Ovary (tissue), 3 donors: ENCODE measurements around the gene PRKCE.

ENCODE experiments used
- CTCF ChIP-seq, 3 donors: fragments of 450-650 bp in 2 of 3; fragments of 200-600 bp in 1 of 3; IDR thresholded peaks; one replicate each; pipeline versions ENCODE4 v1.5.1 to v1.8.0; 2016 to 2022; ENCODE audit warnings: antibody characterized with exemption in 3 of 3, mild to moderate bottlenecking in 1 of 3
- EP300 ChIP-seq: sonication (generic); formaldehyde crosslinking; IDR thresholded peaks from one replicate; pipeline ENCODE4 v1.6.1; 2017; ENCODE audit warnings: antibody characterized with exemption
- POLR2A ChIP-seq: fragments of 450-650 bp; IDR thresholded peaks from one replicate; pipeline ENCODE4 v1.6.1; 2017; ENCODE audit warnings: antibody characterized with exemption, mild to moderate bottlenecking, moderate library complexity
- donor health status: DM: no; HTN: no; CAD: no.

GRCh38 chr2:45818591-45818990 lies 167.1 kb downstream of the PRKCE start:
- TF ChIP-seq CTCF (IDR thresholded peaks at IDR 0.05) (no peak), POLR2A (no peak), EP300 (no peak)
